HG02870 (cell line): Measurements from ENCODE around the gene NCCRP1.

ENCODE experiments used
- ATAC-seq: cut with Tn5 transposase; IDR thresholded peaks from one replicate; pipeline ENCODE4 v1.9.1; 2021; ENCODE audit warnings: mild to moderate bottlenecking, moderate library complexity; ENCODE audit not compliant: unreplicated experiment

Gene NCCRP1

DNA sequence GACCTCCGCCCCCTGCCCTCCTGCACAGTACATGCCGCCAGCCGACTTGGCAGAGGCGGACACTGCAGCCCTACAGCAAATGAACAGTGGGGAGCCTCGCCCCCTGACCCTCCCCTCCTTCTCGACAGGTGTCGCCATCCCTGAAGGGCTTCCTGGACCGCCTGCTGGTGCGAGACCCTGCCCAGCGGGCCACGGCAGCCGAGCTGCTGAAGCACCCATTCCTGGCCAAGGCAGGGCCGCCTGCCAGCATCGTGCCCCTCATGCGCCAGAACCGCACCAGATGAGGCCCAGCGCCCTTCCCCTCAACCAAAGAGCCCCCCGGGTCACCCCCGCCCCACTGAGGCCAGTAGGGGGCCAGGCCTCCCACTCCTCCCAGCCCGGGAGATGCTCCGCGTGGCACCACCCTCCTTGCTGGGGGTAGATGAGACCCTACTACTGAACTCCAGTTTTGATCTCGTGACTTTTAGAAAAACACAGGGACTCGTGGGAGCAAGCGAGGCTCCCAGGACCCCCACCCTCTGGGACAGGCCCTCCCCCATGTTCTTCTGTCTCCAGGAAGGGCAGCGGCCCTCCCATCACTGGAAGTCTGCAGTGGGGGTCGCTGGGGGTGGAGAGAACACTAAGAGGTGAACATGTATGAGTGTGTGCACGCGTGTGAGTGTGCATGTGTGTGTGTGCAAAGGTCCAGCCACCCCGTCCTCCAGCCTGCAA, 18.3 kb upstream of the NCCRP1 start:
- ATAC-seq = no peak

- ATAC-seq = no peak
Measured at GRCh38 chr19:39179754-39180153, 17.0 kb upstream of the NCCRP1 start.

DNA sequence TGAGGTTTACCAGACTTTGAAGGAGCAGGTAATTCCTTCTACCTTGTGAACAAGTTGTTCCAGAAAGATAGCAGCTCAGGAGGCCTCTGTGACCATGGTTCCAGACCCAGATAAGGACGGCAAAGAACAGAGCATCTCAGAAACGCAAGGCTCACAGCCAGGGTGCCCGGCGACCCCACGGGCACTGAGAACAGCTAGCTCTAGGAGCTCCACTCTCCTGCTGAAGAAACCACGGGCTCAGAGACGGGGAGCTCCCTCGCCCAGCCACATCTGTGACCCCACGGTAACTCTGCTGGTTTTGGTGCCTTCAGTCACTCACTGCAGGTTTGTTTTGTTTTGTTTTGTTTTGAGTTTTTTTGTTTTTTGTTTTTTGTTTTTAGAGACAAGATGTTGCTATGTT, 16.0 kb upstream of the NCCRP1 start:
- no peak for ATAC-seq

DNA sequence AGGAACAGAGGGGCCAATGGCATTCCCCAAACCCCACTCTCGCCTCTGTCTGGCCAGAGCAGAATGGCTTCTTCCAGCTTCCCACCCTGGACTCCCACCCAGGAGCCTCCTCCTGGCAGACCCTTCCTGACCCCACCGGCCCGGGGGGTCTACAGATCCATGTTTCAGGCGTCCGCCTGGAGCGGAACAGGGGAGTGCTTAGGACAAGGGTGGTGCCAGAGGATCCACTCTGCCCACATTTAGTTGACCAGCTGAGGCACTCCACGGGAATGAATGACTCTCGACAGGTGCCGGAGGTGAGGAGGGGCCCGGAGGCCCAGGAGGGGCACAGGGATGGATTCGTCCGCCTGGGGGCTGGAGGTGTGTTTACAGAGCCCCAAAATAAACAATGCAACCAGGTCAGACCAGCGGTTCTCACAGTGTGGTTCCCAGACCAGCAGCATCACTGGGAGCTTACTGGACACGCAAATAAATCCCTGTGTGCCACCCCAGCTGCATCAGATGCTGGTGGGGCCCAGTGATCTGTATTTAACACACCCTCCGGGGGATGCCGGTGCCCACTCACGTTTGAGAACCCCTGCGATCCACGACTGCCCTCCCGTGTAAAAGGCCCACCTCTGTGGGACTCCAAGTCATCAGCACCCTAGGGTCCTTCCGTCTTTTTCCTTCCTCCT, 15.1 kb upstream of the NCCRP1 start:
- ATAC-seq = no peak

DNA sequence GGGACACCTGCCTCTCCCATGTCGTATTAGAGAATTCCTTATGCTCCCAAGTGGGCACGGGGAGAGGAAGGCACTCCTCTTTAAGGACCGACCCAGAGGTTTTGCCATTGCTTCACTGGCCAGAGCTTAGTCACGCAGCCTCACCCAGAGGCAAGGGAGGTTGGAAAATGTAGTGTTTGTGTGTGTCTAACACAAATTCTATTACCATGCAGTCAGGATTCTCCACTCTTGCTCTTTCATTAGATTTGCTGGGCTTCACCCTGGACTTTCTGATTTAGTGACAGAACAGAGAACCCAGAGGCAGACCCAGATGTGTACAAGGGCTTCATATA, 14.6 kb upstream of the NCCRP1 start:
- ATAC-seq = no peak

DNA sequence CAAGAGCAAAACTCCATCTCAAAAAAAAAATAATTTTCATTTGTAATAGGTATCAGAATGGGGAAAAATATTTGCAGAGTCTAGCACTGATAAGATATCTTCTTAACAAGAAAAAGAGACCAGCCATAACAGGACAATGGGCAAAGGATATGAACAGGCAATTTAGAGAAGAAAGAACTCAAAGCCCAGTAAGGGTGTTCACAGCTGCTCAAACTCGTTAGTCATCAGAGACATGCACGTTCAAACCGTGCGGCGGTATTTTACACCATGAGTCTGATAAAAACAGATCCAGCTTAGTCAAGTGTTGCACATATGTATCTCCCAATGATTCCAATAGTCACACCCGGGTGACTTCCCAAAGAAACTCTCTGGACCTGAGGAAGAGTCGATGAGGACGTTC, 13.7 kb upstream of the NCCRP1 start:
- ATAC-seq = no peak

DNA sequence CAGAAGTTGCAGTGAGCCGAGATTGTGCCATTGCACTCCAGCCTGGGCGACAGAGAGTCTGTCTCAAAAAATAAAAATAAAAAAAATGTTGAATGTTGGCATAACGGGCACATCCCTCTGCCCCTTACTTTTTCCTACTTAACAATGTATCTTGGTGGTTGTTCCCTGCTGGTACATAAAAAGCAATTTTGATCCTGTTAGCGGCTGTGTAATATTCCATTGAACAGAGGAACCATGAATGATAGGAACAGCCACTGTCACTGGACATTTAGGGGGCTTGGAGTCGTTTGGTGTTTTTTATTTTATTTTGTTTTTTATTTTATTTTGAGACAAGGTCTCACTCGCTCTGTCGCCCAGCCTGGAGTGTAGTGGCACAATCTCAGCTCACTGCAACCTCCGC, 10.4 kb upstream of the NCCRP1 start:
- no peak for ATAC-seq

DNA sequence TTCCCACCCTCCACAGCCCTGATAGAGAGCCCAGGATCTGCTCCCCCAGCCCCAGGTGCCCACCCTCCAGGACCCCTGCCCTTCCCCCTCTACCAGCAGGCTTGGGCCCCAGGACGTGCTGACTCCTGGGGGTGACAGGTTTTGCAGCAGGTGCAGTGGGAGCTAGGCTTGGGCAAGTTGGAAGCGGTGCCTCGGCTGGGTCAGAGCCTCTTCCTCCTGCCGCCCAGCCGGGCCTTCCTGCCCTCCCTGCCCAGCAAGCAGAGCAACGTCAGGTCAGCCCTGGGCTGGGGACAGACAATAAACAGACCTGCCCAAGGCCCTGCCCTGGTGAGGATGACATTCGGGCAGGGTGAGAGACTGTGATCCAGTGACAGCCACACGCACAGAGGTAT, 9.2 kb upstream of the NCCRP1 start:
- ATAC-seq = no peak

DNA sequence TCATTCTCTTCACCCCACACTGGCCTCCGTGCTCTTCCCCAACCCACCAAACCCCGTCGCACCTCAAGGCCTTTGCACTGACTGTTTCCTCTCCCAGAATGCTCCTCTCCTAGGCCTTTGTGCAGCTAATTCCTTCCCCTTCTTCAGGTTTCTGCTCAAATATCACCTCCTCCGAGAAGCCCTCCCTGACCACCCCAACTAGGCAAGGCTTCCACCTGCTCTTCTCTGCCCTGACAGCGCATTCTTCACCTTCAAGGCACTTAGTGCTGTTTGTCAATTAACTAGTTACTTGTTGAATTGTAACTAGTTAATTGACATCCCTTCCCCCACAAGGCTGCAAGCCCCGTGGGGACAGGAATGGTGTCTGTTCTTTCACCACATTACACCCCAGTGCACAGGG, 7.8 kb upstream of the NCCRP1 start:
- no peak for ATAC-seq

DNA sequence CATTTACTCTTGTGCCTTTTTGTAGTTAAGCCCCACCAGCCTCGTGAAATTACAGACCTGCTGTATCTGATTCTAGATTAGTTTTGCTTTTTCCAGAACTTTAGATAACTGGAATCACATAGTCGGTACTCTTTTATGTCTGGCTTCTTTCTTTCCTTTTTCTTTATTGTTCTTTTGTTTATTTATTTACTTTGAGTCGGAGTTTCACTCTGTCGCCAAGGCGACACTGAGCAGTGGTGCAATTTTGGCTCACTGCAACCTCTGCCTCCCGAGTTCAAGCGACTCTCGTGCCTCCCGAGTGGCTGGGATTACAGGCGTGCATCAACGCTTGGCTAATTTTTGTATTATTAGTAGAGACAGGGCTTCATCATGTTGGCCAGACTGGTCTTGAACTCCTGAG, 6.0 kb upstream of the NCCRP1 start:
- ATAC-seq = no peak

DNA sequence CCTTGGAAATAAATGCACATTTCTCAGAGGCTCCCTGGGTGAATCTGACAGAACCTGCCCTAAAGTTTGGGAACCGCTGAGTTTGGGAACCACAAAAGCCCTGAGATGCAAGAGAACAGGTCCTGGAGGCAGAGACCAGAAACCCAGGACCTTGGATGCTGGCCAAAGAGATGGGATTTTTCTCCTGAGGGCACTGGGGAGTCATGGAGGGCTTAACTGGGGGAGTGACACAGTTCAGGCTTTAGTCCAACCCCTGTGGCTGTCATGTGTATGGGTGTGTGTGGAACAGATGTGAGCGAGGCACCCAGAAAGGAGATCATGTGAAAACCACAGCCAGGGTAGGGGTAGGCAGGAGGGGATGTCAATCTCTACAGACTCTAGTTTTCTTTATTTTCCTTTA, 3.9 kb upstream of the NCCRP1 start:
- ATAC-seq = no peak

GRCh38 chr19:39193803-39194202, 3.0 kb upstream of the NCCRP1 start:
- no peak for ATAC-seq

DNA sequence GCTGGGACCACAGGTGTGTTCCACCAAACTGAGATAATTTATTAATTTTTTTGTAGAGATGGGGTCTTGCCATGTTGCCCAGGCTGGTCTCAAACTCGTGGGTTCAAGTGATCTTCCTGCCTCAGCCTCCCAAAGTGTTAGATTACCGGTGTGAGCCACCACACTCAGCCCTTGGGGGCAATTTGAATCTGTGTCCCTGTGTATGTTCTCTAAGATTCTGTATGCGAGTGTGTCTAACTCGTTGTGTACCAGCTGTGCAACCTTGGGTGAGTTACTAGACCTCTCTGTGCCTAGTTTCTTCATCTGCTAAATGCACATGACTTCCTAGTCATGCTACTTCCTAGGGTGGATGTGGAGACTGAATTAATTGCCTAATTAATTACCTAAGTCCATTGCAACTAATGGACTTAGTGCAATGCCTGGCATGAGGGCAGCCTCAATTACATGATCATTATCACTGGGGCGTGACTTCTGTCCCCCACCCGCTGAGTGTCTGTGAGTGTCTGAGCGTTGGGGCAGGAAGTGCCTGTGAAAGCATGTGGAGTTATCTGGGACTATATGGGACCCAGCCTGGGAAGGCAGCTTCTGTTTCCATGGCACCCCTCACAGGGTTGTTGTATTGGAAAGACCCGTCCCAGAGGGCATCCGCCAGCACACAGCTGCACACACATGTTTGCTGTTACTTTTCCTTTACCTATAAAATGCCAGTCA, 1.8 kb upstream of the NCCRP1 start:
- ATAC-seq = no peak

GRCh38 chr19:39195755-39196154, 1.0 kb upstream of the NCCRP1 start:
- ATAC-seq = no peak

DNA sequence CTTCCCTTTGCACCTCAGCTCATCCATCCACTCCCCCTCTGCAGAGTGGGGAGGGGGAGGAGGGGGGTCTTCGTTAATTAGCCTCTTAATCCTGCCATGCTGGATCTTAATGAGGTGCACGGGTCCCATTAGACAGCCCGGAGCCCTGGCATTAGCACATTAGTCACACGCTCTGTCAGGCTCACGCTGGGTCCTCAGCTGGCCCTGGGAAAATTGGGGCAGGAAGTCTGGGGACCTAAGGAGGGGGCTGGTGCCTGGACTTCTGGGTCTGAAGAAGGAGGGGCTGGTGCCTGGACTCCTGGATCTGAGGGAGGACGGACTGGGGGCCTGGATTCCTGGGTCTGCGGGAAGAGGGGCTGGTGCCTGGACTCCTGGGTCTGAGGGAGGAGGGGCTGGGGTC, 444 bp upstream of the NCCRP1 start:
- no peak for ATAC-seq

- ATAC-seq = no peak
Measured at GRCh38 chr19:39197808-39198207, 1.0 kb downstream of the NCCRP1 start.

- no peak for ATAC-seq
Measured at GRCh38 chr19:39199025-39199424, 2.3 kb downstream of the NCCRP1 start.

DNA sequence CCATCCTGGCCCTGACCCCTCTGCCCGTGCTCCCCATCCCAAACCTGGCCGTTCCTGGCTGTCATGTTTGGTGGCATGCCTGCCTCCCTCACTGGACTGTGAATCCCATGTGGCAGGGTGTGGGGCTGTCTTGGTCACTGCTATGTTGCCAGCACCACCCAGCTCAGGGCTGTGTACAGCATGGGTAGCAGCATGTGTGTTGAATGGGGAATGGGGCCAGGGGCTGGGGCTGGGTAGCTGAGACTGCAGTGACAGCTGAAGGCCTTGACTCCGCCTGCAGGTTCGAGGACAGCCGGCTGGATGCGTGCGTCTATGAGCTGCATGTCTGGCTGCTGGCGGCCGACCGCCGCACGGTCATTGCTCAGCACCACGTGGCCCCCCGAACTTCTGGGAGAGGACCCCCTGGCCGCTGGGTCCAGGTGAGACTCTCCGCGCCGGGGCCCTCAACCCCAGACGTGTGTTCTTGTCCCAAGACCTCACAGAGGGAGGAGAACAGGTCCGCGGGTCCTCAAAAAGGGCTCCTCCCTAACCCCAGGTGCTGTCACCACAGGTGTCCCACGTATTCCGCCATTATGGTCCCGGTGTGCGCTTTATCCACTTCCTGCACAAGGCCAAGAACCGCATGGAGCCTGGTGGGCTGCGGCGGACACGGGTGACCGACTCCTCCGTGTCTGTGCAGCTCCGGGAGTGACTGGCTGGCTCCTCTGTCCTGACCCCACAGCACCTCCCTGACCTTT, 3.5 kb downstream of the NCCRP1 start:
- no peak for ATAC-seq

GRCh38 chr19:39200803-39201115, 4.0 kb downstream of the NCCRP1 start:
- ATAC-seq = no peak

DNA sequence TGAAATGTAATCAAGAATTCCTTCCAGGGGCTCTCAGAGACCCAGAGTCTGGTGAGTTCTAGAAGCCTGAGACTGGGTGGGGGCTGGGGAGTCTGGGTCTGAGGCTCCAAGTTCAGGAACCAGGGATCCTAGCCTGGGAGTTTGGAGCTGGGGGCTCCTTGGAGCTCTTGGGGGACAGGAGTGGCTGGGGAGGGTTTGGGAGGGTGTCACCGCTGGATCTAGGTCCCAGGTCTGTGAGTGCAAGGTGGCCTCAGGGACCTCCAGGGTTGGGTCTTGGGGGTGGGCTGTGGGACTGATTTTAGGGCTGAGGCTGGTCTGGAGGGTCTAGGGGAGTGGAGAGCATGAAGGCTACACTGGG, 6.2 kb downstream of the NCCRP1 start:
- ATAC-seq = no peak

- ATAC-seq = no peak
Measured at GRCh38 chr19:39203372-39204341, 6.9 kb downstream of the NCCRP1 start, which contains the start of gene SYCN. Gene SYCN (minus strand): TSS chr19:39204263. CDS start chr19:39204254, 9 bp downstream.
